Muscle of arm (tissue), 14 donors: Measurements from ENCODE around the gene OR14I1. TPM values are rescaled to one million over a fixed set of nuclear protein-coding genes. Genes with fewer than 3 reads are reported as not detected.

Experiments
- DNase-seq: peaks from one replicate; pipeline ENCODE4 v3.0.0-alpha.2; 2013
- long read RNA-seq, 11 donors: transcript quantifications; one replicate each; lab custom pipeline, GENCODE V29; 2026
- polyA plus RNA-seq, 12 donors: library from polyadenylated mRNA; unstranded; fragments of 120-200 nt; gene quantifications; one replicate each; pipeline ENCODE4 v1.2.1, GENCODE V29; 2013; ENCODE audit not compliant: insufficient read length in 12 of 12

OR14I1 gene
- not detected for polyA plus RNA-seq
- long read RNA-seq, donor 1 = 0 reads
- long read RNA-seq, donor 2 = 0 reads
- long read RNA-seq, donor 3 = 0 reads
- long read RNA-seq, donor 4 = 0 reads
- long read RNA-seq, donor 5 = 0 reads
- long read RNA-seq, donor 6 = 0 reads
- long read RNA-seq, donor 7 = 0 reads
- long read RNA-seq, donor 8 = 0 reads
- long read RNA-seq, donor 9 = 0 reads
- long read RNA-seq, donor 10 = 0 reads
- long read RNA-seq, donor 11 = 0 reads

GRCh38 chr1:248702714-248703113 is at the start of gene OR14I1:
OR14I1 (minus strand) TSS chr1:248702766.
- DNase-seq = no peak

GRCh38 chr1:248751635-248752034 is 49.1 kb upstream of the OR14I1 start:
- no peak for DNase-seq

- DNase-seq = no peak
These were observed 48.6 kb upstream of the OR14I1 start for GRCh38 chr1:248751142-248751541.

GRCh38 chr1:248750496-248750895 is 47.9 kb upstream of the OR14I1 start:
- DNase-seq = no peak

GRCh38 chr1:248748211-248748610 is 45.6 kb upstream of the OR14I1 start:
- no peak for DNase-seq

- DNase-seq = no peak
These were observed 38.3 kb upstream of the OR14I1 start for GRCh38 chr1:248740876-248741275.

GRCh38 chr1:248739572-248740205 is 37.1 kb upstream of the OR14I1 start:
- DNase-seq = no peak

- DNase-seq = no peak
These were observed 34.9 kb upstream of the OR14I1 start for GRCh38 chr1:248737457-248737856.

- DNase-seq = no peak
These were observed 34.4 kb upstream of the OR14I1 start for GRCh38 chr1:248736977-248737376.

- no peak for DNase-seq
These were observed 31.0 kb upstream of the OR14I1 start for GRCh38 chr1:248733566-248733965.

GRCh38 chr1:248730507-248731335 is 28.2 kb upstream of the OR14I1 start:
- DNase-seq = no peak

- no peak for DNase-seq
These were observed 11.7 kb upstream of the OR14I1 start for GRCh38 chr1:248714248-248714647.

GRCh38 chr1:248710305-248710900 is 7.8 kb upstream of the OR14I1 start:
- DNase-seq = no peak

- DNase-seq = no peak
These were observed 2.0 kb upstream of the OR14I1 start for GRCh38 chr1:248704606-248705005.

GRCh38 chr1:248703674-248704073 is 1.1 kb upstream of the OR14I1 start:
- DNase-seq = no peak

- DNase-seq = no peak
These were observed 3.5 kb downstream of the OR14I1 start for GRCh38 chr1:248699099-248699498.

GRCh38 chr1:248697907-248698306 is 4.7 kb downstream of the OR14I1 start:
- DNase-seq = no peak

- DNase-seq = no peak
These were observed 5.8 kb downstream of the OR14I1 start for GRCh38 chr1:248696774-248697173.

GRCh38 chr1:248696261-248696660 is 6.3 kb downstream of the OR14I1 start:
- no peak for DNase-seq

- DNase-seq = no peak
These were observed 7.0 kb downstream of the OR14I1 start for GRCh38 chr1:248695451-248696132.

- DNase-seq = no peak
These were observed 10.9 kb downstream of the OR14I1 start for GRCh38 chr1:248691567-248692155.
